Left lung (tissue), 10 donors: Measurements from ENCODE around the gene PFKFB3. TPM values are rescaled to one million over a fixed set of nuclear protein-coding genes. Genes with fewer than 3 reads are reported as not detected.
"Not testable (repeated sequence)": the region's sequence is repeated elsewhere in the genome, so short reads cannot be mapped to it uniquely, and the experiment has no call there.

ENCODE experiments used
- ATAC-seq: fragments of 200-7000 bp; cut with Tn5 transposase; one replicate; pipeline ENCODE4 v1.9.1; 2020; ENCODE audit warnings: moderate library complexity
- DNase-seq, 4 donors: peaks; one replicate each; pipeline ENCODE4 v3.0.0-alpha.2; 2013 to 2020
- H3K27ac ChIP-seq, 2 donors: fragments of 200-600 bp; sonication (generic) in 1 of 2; one replicate each; pipeline versions ENCODE4 v1.5.0 to v1.8.0; 2020 to 2021
- H3K27me3 ChIP-seq, 2 donors: fragments of 200-600 bp; sonication (generic) in 1 of 2; one replicate each; pipeline versions ENCODE4 v1.5.0 to v1.8.0; 2020 to 2021
- H3K36me3 ChIP-seq, 2 donors: fragments of 200-600 bp; sonication (generic) in 1 of 2; one replicate each; pipeline versions ENCODE4 v1.5.0 to v1.8.0; 2020 to 2021
- H3K4me1 ChIP-seq, 2 donors: fragments of 200-600 bp; one replicate each; pipeline ENCODE4 v1.8.0; 2021
- H3K4me3 ChIP-seq, 2 donors: fragments of 200-600 bp; sonication (generic) in 1 of 2; one replicate each; pipeline versions ENCODE4 v1.5.0 to v1.8.0; 2020 to 2021; ENCODE audit warnings: mild to moderate bottlenecking in 1 of 2
- H3K9me3 ChIP-seq, 2 donors: fragments of 200-600 bp; sonication (generic) in 1 of 2; one replicate each; pipeline versions ENCODE4 v1.5.0 to v1.8.0; 2020 to 2021
- intact Hi-C, 2 donors: fragments of 100-400 bp; cut with DNase I; formaldehyde crosslinking; loops; one replicate each; pipeline versions ENCODE4 v1.11.2 to v1.14.2; 2022
- polyA plus RNA-seq, 6 donors: library from polyadenylated mRNA; unstranded; fragments of 120-200 nt; gene quantifications; one replicate each; pipeline ENCODE4 v1.2.1, GENCODE V29; 2013; ENCODE audit not compliant: insufficient read length in 6 of 6
- total RNA-seq, 2 donors: library from RNA; stranded (reverse); fragmentation: NEBNext Ultra II Directional; extraction: Animal tissue kit (Norgen Biotek cat#: 25700); gene quantifications; one replicate each; pipeline ENCODE4 v1.2.1, GENCODE V29; 2021
- TF ChIP-seq, protein P1 (sequence below), 2 donors: fragments of 200-600 bp; sonication (generic) in 1 of 2; IDR thresholded peaks; one replicate each; pipeline versions ENCODE4 v1.5.0 to v1.8.0; 2021; ENCODE audit warnings: antibody characterized with exemption in 2 of 2
- donor health status: DM: no; HTN: yes; CAD: no.
- donor health status: DM: no; HTN: no; CAD: no.

Gene PFKFB3
- total and polyA plus RNA-seq, 8 donors, result 15.3 to 120 (median 22.5) TPM

DNA sequence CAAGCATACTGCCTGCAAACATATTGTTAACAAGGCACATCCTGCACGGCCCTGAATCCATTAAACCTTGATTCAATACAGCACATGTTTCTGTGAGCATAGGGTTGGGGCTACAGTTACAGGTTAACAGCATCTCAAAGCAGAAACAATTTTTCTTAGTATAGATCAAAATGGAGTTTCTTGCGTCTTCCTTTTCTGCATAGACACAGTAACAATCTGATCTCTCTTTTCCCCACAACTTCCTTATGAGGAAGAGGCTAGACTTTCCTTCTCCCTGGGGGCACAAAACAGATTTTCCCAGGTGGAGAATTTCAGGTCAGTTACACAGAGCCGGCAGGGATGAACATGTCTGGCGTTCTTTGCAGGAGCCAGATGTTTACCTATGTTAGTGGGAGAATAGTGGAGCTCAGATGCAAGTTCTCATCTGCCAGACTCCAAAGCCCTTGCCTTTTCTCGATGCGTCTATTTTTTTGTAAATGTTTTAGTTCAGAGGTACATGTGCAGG is 37.5 kb upstream of the PFKFB3 start:
- ATAC-seq, result no peak
- no peaks in the 10 kb centered on the region for H3K9me3 ChIP-seq
- TF ChIP-seq, protein P1, sequence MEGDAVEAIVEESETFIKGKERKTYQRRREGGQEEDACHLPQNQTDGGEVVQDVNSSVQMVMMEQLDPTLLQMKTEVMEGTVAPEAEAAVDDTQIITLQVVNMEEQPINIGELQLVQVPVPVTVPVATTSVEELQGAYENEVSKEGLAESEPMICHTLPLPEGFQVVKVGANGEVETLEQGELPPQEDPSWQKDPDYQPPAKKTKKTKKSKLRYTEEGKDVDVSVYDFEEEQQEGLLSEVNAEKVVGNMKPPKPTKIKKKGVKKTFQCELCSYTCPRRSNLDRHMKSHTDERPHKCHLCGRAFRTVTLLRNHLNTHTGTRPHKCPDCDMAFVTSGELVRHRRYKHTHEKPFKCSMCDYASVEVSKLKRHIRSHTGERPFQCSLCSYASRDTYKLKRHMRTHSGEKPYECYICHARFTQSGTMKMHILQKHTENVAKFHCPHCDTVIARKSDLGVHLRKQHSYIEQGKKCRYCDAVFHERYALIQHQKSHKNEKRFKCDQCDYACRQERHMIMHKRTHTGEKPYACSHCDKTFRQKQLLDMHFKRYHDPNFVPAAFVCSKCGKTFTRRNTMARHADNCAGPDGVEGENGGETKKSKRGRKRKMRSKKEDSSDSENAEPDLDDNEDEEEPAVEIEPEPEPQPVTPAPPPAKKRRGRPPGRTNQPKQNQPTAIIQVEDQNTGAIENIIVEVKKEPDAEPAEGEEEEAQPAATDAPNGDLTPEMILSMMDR (IDR thresholded peaks at IDR 0.05), result no peak
- no peak overlapping the region for H3K4me3 ChIP-seq
- H3K4me1 ChIP-seq, result peaks cover 15 to 71% of the 10 kb centered on the region in 2 donors
- DNase-seq, result no peak
- intact Hi-C loops, result no loop called here
- H3K36me3 ChIP-seq, result peaks cover 0 to 13% of the 10 kb centered on the region in 2 donors
- H3K27ac ChIP-seq, result peak overlapping the region in 1 of 2 donors; percentile 96
- H3K27me3 ChIP-seq, result no peaks in the 10 kb centered on the region

DNA sequence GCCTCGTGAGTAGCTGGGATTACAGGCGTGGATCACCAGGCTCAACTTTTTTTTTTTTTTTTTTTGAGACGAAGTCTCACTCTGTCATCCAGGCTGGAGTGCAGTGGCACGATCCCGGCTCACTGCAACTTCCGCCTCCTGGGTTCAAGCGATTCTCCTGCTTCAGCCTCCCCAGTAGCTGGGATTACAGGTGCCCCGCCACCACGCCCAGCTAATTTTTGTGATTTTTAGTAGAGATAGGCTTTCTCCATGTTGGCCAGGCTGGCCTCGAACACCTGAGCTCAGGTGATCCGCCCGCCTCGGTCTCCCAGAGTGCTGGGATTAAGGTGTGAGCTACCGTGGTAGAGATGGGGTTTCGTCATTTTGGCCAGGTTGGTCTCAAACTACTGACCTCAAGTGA is 36.8 kb upstream of the PFKFB3 start:
- peak in 1 of 4 donors; percentile 34 for DNase-seq
- H3K27ac ChIP-seq, H3K4me3 ChIP-seq, intact Hi-C loops, ATAC-seq, H3K27me3 ChIP-seq, H3K9me3 ChIP-seq: not testable (repeated sequence)
- peaks cover 15 to 77% of the 10 kb centered on the region in 2 donors for H3K4me1 ChIP-seq
- H3K36me3 ChIP-seq, result peaks cover 0 to 13% of the 10 kb centered on the region in 2 donors

DNA sequence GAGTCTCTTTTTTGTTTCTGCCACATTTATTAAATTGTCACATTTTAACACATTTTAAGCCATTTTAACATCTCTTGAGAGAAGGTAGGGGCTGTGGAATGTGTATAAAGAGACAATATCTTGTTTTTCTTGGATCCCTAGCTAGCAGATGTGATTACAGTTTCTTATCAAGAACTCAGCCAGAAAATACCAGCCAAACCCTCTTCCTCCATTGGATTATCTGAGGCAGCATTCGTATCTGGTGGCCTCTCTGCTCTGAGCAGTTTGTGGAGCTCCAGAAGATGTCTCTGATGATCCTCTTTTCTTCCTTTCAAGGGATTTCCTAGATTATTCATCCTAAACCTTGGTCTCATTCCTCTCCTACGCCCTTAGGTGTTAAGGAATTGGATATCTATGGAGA is 35.3 kb upstream of the PFKFB3 start:
- H3K27me3 ChIP-seq, result no peaks in the 10 kb centered on the region
- TF ChIP-seq, protein P1 (IDR thresholded peaks at IDR 0.05), result no peak
- intact Hi-C loops, result no loop called here
- no peaks in the 10 kb centered on the region for H3K9me3 ChIP-seq
- no peak for ATAC-seq
- peak overlapping the region in 1 of 2 donors; percentile 8 for H3K27ac ChIP-seq
- H3K4me1 ChIP-seq, result peaks cover 20 to 90% of the 10 kb centered on the region in 2 donors
- no peak overlapping the region for H3K4me3 ChIP-seq
- no peak for DNase-seq
- peaks cover 0 to 13% of the 10 kb centered on the region in 2 donors for H3K36me3 ChIP-seq

DNA sequence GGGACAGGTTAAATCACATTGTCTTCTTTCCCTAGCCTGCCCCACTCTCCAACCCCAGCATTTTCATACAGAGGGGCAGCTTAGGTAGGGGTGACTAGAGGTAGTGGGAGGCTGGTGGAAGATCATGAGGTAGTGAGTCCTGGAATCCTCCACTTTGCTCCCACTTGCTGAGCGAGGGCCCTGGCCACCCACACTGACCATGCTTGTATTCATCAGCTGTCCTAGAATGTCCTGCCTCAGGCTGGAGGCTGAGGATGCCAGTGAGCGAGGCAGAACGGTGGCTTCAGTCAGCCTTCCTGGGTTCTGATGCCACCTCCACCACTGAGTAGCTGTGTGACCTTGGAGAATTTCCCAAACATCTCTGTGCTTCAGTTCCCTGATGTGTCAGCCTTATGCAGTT is 34.6 kb upstream of the PFKFB3 start:
- Histone ChIP-seq H3K4me3 (no peak overlapping the region), H3K9me3 (no peaks in the 10 kb centered on the region), H3K4me1 (peaks cover 14 to 90% of the 10 kb centered on the region in 2 donors), H3K27me3 (no peaks in the 10 kb centered on the region), H3K27ac (peak overlapping the region in 1 of 2 donors; percentile 8), H3K36me3 (peaks cover 0 to 13% of the 10 kb centered on the region in 2 donors)
- ATAC-seq, result no peak
- TF ChIP-seq, protein P1 (IDR thresholded peaks at IDR 0.05), result no peak
- intact Hi-C loops, result no loop called here
- no peak for DNase-seq

DNA sequence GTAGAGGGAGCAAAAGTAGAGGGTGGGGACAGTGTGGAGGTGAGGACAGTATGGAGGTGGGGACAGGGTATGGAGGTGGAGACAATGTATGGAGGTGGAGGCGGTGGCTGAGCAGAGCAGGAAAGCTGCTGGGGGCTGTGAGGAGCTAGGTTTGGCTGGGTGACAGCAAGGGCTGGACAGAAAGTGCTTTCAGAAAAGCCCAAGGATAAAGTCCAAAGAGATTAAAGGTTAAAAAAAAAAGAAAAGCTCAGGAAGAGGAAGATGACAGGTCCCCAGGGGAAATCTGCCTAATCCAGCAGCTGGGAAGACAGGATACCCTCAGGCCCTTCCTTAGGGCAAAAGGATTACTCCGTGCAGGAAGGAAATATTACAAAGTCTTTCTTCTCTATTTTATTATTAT is 32.1 kb upstream of the PFKFB3 start:
- intact Hi-C loops, result no loop called here
- peaks cover 0 to 13% of the 10 kb centered on the region in 2 donors for H3K36me3 ChIP-seq
- H3K27me3 ChIP-seq, result no peaks in the 10 kb centered on the region
- TF ChIP-seq, protein P1 (IDR thresholded peaks at IDR 0.05), result no peak
- peaks cover 5 to 90% of the 10 kb centered on the region in 2 donors for H3K4me1 ChIP-seq
- DNase-seq (no peak), ATAC-seq (no peak)
- H3K9me3 ChIP-seq, result no peaks in the 10 kb centered on the region
- H3K27ac ChIP-seq, result peak overlapping the region in 1 of 2 donors; percentile 90
- H3K4me3 ChIP-seq, result no peak overlapping the region
